ENCODE results near the gene KCNN3.

KCNN3 gene

DNA sequence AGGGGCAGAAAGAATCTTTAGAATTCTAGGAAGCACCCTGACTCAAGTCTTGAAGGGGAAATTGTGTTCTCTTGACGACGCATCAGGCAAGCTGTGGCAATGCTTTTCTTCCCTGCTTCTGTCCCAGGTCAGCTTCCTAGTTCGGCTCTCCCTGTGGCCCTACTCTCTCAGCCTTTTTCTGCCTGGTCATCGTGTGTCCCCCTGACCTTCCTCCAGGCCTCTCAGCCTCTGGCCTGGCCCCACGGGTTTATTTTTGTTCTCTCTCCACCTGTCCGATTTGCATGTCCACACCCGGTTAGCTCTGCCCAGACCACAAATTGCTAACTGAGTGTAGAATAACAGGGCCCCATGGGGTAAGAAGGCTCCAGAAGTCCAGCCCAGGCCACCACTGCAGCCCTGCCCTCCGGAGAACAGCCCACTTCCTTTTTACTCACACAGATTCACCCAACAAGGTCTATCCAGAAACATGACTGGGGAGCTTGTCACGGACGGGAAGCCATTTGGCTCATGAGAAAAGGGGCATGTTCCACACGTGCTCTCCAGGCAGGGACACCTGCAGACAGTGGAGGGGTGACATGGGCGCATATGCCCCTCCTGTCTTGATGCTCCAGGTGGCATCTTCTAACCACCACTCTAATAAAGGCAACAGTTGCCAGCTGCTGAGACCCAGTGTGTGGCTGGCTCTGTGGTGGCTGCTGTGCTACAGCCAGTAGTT, 9.8 kb downstream of the KCNN3 start:
- TF ChIP-seq, protein P1, sequence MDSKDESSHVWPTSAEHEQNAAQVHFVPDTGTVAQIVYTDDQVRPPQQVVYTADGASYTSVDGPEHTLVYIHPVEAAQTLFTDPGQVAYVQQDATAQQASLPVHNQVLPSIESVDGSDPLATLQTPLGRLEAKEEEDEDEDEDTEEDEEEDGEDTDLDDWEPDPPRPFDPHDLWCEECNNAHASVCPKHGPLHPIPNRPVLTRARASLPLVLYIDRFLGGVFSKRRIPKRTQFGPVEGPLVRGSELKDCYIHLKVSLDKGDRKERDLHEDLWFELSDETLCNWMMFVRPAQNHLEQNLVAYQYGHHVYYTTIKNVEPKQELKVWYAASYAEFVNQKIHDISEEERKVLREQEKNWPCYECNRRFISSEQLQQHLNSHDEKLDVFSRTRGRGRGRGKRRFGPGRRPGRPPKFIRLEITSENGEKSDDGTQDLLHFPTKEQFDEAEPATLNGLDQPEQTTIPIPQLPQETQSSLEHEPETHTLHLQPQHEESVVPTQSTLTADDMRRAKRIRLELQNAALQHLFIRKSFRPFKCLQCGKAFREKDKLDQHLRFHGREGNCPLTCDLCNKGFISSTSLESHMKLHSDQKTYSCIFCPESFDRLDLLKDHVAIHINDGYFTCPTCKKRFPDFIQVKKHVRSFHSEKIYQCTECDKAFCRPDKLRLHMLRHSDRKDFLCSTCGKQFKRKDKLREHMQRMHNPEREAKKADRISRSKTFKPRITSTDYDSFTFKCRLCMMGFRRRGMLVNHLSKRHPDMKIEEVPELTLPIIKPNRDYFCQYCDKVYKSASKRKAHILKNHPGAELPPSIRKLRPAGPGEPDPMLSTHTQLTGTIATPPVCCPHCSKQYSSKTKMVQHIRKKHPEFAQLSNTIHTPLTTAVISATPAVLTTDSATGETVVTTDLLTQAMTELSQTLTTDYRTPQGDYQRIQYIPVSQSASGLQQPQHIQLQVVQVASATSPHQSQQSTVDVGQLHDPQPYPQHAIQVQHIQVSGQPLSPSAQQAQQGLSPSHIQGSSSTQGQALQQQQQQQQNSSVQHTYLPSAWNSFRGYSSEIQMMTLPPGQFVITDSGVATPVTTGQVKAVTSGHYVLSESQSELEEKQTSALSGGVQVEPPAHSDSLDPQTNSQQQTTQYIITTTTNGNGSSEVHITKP (tag by site-specific recombination; IDR thresholded peaks at IDR 0.05), result peak; percentile 45; the same call in 1 of the 2 replicates
- TF ChIP-seq ZNF266 (tag by site-specific recombination; IDR thresholded peaks at IDR 0.05; ENCODE audit: low read depth), result no peak
- Histone ChIP-seq H3K27ac (ENCODE audit: extremely low read depth, low read depth, low read length) (no peak overlapping the region), H3K36me3 (ENCODE audit: control insufficient read depth in 2 of 2, insufficient read depth in 1 of 2, low read length in 2 of 2) (no peaks in the 10 kb centered on the region), H3K9me3 (ENCODE audit: control insufficient read depth, insufficient read depth, low read depth, low read length) (no peaks in the 10 kb centered on the region), H3K4me1 (ENCODE audit: control insufficient read depth, insufficient read depth, low read length) (no peaks in the 10 kb centered on the region), H3K4me3 (ENCODE audit: low read depth, low read length) (no peak overlapping the region)
- ChIA-PET CTCF (interaction anchor here (0.9 to 1.5 kb wide), 2 partner anchors 11 kb away, joined by 3 to 6 read pairs; no protein-coding TSS in a partner anchor), POLR2A (interaction anchor here (0.6 to 2.2 kb wide), 2 partner anchors 10 to 821 kb away, joined by 4 to 6 read pairs; partner anchors contain the start of gene KCNN3)

DNA sequence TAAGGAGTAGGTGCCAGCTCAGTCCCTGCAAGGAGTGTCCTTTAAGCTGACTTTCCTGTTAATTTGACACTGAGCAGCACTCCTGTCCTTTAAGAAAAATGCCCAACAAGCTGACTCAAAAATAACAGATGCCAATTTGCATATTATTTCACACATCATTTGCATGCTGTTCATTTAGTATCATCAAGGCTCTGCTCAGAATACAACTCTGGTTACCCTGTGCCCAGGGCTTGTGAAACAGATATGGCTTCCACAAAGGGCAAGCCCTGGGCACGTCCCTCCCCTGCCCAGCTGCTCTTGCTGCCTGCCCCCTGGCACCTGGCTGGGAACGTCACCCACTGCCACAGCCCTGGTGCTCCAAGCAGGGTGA, 10.3 kb downstream of the KCNN3 start:
- Histone ChIP-seq H3K36me3 (ENCODE audit: control insufficient read depth in 2 of 2, insufficient read depth in 1 of 2, low read length in 2 of 2) (no peaks in the 10 kb centered on the region), H3K9me3 (ENCODE audit: control insufficient read depth, insufficient read depth, low read depth, low read length) (no peaks in the 10 kb centered on the region), H3K4me1 (ENCODE audit: control insufficient read depth, insufficient read depth, low read length) (no peaks in the 10 kb centered on the region), H3K4me3 (ENCODE audit: low read depth, low read length) (no peak overlapping the region), H3K27ac (ENCODE audit: extremely low read depth, low read depth, low read length) (no peak overlapping the region)
- TF ChIP-seq ZBTB17 (tag by site-specific recombination; IDR thresholded peaks at IDR 0.05), result no peak
- POLR2A ChIA-PET, result interaction anchor here (0.6 to 2.2 kb wide), 2 partner anchors 10 to 822 kb away, joined by 4 to 6 read pairs; partner anchors contain the start of gene KCNN3
- CTCF ChIA-PET, result interaction anchor here (1.3 to 1.5 kb wide), 4 partner anchors 9 to 190 kb away, joined by 3 to 6 read pairs (median 3); no protein-coding TSS in a partner anchor

DNA sequence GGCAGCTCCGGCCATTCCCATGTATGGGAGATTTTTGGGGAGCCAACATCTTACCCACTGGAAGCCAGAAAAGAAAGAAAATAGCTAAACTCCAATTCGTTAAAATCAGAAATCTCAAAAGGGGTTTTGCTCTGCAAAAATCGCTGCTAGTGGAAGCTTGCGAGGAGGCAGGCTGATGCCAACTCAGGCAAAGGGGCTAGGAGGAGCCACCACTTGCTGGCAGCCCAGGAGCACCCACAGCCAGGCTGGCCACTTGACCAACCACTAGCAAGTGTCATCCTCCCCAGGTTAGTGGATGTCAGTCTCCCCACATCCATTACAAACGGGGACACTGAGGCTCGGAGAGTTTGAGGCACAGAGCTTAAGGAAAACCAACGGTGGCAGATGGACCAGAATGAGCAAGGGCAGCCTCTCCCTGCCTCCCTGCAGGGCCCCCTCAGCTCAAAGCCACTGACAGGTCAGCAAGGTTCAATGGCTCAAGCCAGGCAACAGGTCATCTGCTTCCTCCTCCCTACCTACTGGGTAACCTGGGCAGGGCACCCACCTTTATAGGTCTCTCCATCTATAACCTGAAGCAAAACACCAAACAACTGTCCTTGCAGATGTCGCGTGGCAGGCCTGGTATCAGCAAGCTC, 10.8 kb downstream of the KCNN3 start:
- H3K27ac ChIP-seq (ENCODE audit: extremely low read depth, low read depth, low read length), result no peak overlapping the region
- TF ChIP-seq SCRT2 (tag by site-specific recombination; IDR thresholded peaks at IDR 0.05), result peak; percentile 68
- no peak for TF ChIP-seq SP3 (tag by site-specific recombination; IDR thresholded peaks at IDR 0.05)
- no peak overlapping the region for H3K4me3 ChIP-seq (ENCODE audit: low read depth, low read length)
- ChIA-PET POLR2A (interaction anchor here (2.2 kb wide), 1 partner anchor 11 kb away, joined by 6 read pairs; the partner anchor contains the start of gene KCNN3), CTCF (interaction anchor here (1.3 to 1.5 kb wide), 4 partner anchors 9 to 190 kb away, joined by 3 to 6 read pairs (median 3); no protein-coding TSS in a partner anchor)
- no peaks in the 10 kb centered on the region for H3K36me3 ChIP-seq (ENCODE audit: control insufficient read depth in 2 of 2, insufficient read depth in 1 of 2, low read length in 2 of 2)
- no peaks in the 10 kb centered on the region for H3K4me1 ChIP-seq (ENCODE audit: control insufficient read depth, insufficient read depth, low read length)
- H3K9me3 ChIP-seq (ENCODE audit: control insufficient read depth, insufficient read depth, low read depth, low read length), result no peaks in the 10 kb centered on the region

DNA sequence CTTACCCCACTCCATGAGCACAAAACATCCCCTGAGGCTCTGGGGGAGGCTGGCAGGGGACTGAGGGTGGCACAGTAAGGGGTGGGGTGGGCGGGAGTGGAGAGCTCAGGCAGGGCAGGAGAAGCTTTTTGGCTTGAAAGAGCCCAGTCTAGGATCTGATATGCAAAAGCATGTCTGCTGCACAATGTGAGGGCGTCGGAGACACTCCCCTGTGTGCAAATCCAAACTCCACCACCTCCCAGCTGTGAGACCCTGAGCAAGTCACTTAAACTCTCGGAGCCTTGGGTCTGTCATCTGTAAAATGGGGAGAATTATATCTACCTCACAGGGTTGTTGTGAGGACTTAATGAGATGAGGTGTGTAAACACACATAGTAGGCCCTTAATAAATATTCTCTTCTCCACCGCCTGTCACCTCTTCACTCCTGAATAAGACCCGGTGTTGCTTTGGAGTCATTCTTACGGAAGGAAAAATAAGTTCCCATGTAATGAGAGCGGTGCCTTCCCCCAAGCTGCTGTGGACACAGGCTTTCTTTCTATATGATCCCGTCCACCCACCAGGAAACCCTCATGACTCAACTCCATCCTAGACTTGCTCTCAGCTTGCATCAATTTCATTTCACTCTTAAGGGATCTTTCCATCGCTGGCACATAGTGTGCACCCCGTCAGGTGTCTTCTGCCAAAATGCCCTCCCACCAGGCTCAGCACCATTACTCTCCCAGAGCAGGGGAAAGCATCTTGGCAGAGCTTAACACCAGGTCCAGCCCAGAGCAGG, 12.5 kb downstream of the KCNN3 start:
- Histone ChIP-seq H3K4me3 (ENCODE audit: low read depth, low read length) (no peak overlapping the region), H3K27ac (ENCODE audit: extremely low read depth, low read depth, low read length) (no peak overlapping the region), H3K36me3 (ENCODE audit: control insufficient read depth in 2 of 2, insufficient read depth in 1 of 2, low read length in 2 of 2) (no peaks in the 10 kb centered on the region), H3K4me1 (ENCODE audit: control insufficient read depth, insufficient read depth, low read length) (no peaks in the 10 kb centered on the region), H3K9me3 (ENCODE audit: control insufficient read depth, insufficient read depth, low read depth, low read length) (no peaks in the 10 kb centered on the region)
- ChIA-PET POLR2A (interaction anchor here (0.9 kb wide), 1 partner anchor 12 kb away, joined by 3 read pairs; the partner anchor contains the start of gene KCNN3), CTCF (no interaction called here)
- TF ChIP-seq ZNF184 (tag by site-specific recombination; IDR thresholded peaks at IDR 0.05) (no peak), ZNF658 (tag by site-specific recombination; IDR thresholded peaks at IDR 0.05) (no peak), ZIC2 (tag by site-specific recombination; IDR thresholded peaks at IDR 0.05) (peak; percentile 90)
